Measurements from ENCODE around the gene FCAMR. TPM values are rescaled to one million over a fixed set of nuclear protein-coding genes. Genes with fewer than 3 reads are reported as not detected.
A peak's percentile ranks its signal among the peaks of the same experiment; 100 is the strongest.

The FCAMR gene
- total RNA-seq, 1 donor from 2014 or later = not detected

- DNase-seq = no peak
Observed at GRCh38 chr1:206992790-206993189, 22.5 kb upstream of the FCAMR start.

GRCh38 chr1:206987873-206988272 lies 17.6 kb upstream of the FCAMR start:
- no peak for DNase-seq

GRCh38 chr1:206986885-206987284 lies 16.6 kb upstream of the FCAMR start:
- no peak for DNase-seq

GRCh38 chr1:206986402-206986801 lies 16.1 kb upstream of the FCAMR start:
- no peak for DNase-seq

GRCh38 chr1:206985162-206985749 lies 15.0 kb upstream of the FCAMR start:
- no peak for DNase-seq

GRCh38 chr1:206982216-206982615 lies 12.0 kb upstream of the FCAMR start:
- DNase-seq = peak; percentile 74

- no peak for DNase-seq
Observed at GRCh38 chr1:206979379-206980043, 9.3 kb upstream of the FCAMR start.

GRCh38 chr1:206978259-206978658 lies 8.0 kb upstream of the FCAMR start:
- no peak for DNase-seq

GRCh38 chr1:206975306-206975705 lies 5.0 kb upstream of the FCAMR start:
- DNase-seq = no peak

GRCh38 chr1:206974140-206974539 lies 3.9 kb upstream of the FCAMR start:
- no peak for DNase-seq

- DNase-seq = no peak
Observed at GRCh38 chr1:206972728-206973127, 2.5 kb upstream of the FCAMR start.

GRCh38 chr1:206971029-206971655 lies 882 bp upstream of the FCAMR start:
- DNase-seq = no peak

GRCh38 chr1:206969090-206969489 lies 1.2 kb downstream of the FCAMR start:
- DNase-seq = no peak

- DNase-seq = no peak
Observed at GRCh38 chr1:206967096-206967849, 3.0 kb downstream of the FCAMR start.

- no peak for DNase-seq
Observed at GRCh38 chr1:206965781-206966180, 4.5 kb downstream of the FCAMR start.

- no peak for DNase-seq
Observed at GRCh38 chr1:206963740-206964139, 6.5 kb downstream of the FCAMR start.

GRCh38 chr1:206963119-206963712 lies 7.0 kb downstream of the FCAMR start:
- DNase-seq = no peak

GRCh38 chr1:206962272-206962671 lies 8.0 kb downstream of the FCAMR start:
- no peak for DNase-seq

- no peak for DNase-seq
Observed at GRCh38 chr1:206961668-206962067, 8.6 kb downstream of the FCAMR start.

- no peak for DNase-seq
Observed at GRCh38 chr1:206960676-206961386, 9.4 kb downstream of the FCAMR start.

GRCh38 chr1:206958144-206958543 lies 12.1 kb downstream of the FCAMR start:
- DNase-seq = no peak

GRCh38 chr1:206957639-206958038 lies 12.6 kb downstream of the FCAMR start:
- DNase-seq = no peak
